Nephron (organoid): ENCODE data around the gene CUBN.

Experiments used
- H3K27ac Mint-ChIP-seq, 3 experiments: 2 replicates each; pipeline ENCODE4 v1.8.0; 2020; ENCODE audit warnings: mixed read lengths in 3 of 3, mild to moderate bottlenecking in 2 of 3, moderate library complexity in 1 of 3
- H3K27me3 Mint-ChIP-seq: 2 replicates; pipeline ENCODE4 v1.8.0; 2021; ENCODE audit warnings: low read depth, mild to moderate bottlenecking, moderate library complexity, mixed read lengths
- H3K36me3 Mint-ChIP-seq: 2 replicates; pipeline ENCODE4 v1.8.0; 2020; ENCODE audit warnings: low read depth, mixed read lengths
- H3K4me1 Mint-ChIP-seq: 2 replicates; pipeline ENCODE4 v1.8.0; 2020; ENCODE audit warnings: mixed read lengths
- H3K4me3 Mint-ChIP-seq, 3 experiments: 2 replicates each; pipeline ENCODE4 v1.8.0; 2020; ENCODE audit warnings: mild to moderate bottlenecking in 3 of 3, mixed read lengths in 3 of 3, moderate library complexity in 2 of 3
- H3K9me3 Mint-ChIP-seq: 2 replicates; pipeline ENCODE4 v1.8.0; 2020; ENCODE audit warnings: mixed read lengths
- TF ChIP-seq, protein P1 (sequence below), 3 experiments: fragments of 200-600 bp; sonication (generic); IDR thresholded peaks; one replicate each; pipeline ENCODE4 v1.5.0; 2021; ENCODE audit warnings: antibody characterized with exemption in 3 of 3; ENCODE audit not compliant: unreplicated experiment in 3 of 3

CUBN gene

DNA sequence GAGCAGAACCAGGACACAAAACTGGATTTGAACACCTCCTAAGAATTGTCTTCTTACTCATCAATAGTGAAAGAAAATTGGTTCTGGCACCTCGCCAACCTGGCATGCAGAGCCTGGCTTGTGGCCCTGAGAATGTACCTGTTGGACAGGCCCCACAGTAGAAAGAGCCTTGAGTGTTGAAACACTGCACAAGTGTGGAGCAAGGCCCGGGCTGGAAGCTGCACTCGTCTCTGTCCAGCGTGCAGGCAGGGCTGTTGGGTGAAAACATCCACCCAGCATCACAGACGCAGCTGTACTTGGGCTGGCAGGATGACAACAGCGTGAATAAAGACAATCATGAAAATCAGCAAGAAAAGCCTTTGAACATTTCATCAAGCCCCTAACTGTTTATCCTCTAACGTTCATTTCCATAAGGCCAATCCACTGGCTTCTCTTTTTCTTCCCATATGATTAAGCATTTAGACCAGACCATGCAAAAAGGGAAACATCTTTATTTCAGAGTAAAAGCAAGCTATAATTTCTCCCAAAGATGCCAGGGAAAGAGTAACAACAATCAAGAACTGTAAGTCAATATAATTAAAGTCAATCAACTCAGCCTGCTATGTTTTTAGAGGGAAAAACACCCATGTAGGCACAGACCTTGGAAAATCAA lies 15.6 kb downstream of the CUBN start:
- no peaks in the 10 kb centered on the region for H3K9me3 Mint-ChIP-seq
- H3K4me1 Mint-ChIP-seq = peaks cover 9% of the 10 kb centered on the region
- H3K4me3 Mint-ChIP-seq = no peak overlapping the region
- H3K27ac Mint-ChIP-seq = peak overlapping the region; percentile 9 to 50 (median 17)
- H3K36me3 Mint-ChIP-seq = peaks cover 4% of the 10 kb centered on the region
- H3K27me3 Mint-ChIP-seq = peaks cover 4% of the 10 kb centered on the region
- TF ChIP-seq, protein P1, sequence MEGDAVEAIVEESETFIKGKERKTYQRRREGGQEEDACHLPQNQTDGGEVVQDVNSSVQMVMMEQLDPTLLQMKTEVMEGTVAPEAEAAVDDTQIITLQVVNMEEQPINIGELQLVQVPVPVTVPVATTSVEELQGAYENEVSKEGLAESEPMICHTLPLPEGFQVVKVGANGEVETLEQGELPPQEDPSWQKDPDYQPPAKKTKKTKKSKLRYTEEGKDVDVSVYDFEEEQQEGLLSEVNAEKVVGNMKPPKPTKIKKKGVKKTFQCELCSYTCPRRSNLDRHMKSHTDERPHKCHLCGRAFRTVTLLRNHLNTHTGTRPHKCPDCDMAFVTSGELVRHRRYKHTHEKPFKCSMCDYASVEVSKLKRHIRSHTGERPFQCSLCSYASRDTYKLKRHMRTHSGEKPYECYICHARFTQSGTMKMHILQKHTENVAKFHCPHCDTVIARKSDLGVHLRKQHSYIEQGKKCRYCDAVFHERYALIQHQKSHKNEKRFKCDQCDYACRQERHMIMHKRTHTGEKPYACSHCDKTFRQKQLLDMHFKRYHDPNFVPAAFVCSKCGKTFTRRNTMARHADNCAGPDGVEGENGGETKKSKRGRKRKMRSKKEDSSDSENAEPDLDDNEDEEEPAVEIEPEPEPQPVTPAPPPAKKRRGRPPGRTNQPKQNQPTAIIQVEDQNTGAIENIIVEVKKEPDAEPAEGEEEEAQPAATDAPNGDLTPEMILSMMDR (IDR thresholded peaks at IDR 0.05; ENCODE audit: unreplicated experiment in 3 of 3) = no peak

DNA sequence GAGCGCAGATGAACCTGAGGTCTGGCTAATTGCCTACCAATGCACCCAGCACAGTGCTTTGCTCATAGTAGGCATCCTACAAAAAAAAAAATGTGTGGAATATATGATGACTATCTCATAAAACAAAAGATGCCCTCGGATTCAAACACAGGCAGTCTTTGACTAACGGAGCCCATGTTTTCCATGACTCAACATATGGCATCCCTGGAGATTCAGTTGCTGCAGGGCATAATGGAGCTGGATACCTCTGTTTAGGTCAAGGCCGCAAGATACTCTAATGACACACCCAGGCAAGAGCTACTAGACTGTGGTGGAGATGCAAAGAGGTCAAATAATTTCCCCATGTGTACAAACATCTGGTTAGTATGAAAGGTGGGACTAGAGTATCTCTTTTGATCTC lies 16.3 kb downstream of the CUBN start:
- peaks cover 9% of the 10 kb centered on the region for H3K4me1 Mint-ChIP-seq
- no peaks in the 10 kb centered on the region for H3K9me3 Mint-ChIP-seq
- H3K36me3 Mint-ChIP-seq = peaks cover 4% of the 10 kb centered on the region
- H3K4me3 Mint-ChIP-seq = no peak overlapping the region
- H3K27ac Mint-ChIP-seq = peak overlapping the region in 1 of 3 experiments; percentile 17
- TF ChIP-seq, protein P1 (IDR thresholded peaks at IDR 0.05; ENCODE audit: unreplicated experiment in 3 of 3) = no peak
- H3K27me3 Mint-ChIP-seq = peaks cover 4% of the 10 kb centered on the region

DNA sequence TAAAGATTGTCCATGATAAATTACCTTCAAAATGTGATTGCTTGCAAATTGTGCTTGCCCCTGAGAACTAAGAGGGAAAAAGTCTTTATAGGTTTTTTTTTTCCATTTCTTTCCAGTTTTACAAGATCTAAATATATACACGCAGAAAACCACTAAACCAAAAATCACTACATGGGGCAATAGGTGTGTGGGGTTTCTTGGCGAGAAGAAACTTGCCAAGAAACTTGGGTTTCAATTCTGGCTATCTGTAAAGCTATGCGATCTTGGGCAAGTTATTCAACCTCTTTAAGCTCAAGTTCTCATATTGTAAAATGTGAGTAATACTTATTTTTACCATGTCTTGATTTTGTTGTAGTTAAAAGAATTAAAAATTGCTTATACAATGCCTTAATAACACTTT lies 17.0 kb downstream of the CUBN start:
- H3K27me3 Mint-ChIP-seq = peaks cover 4% of the 10 kb centered on the region
- no peak overlapping the region for H3K27ac Mint-ChIP-seq
- H3K4me3 Mint-ChIP-seq = no peak overlapping the region
- TF ChIP-seq, protein P1 (IDR thresholded peaks at IDR 0.05; ENCODE audit: unreplicated experiment in 3 of 3) = no peak
- H3K36me3 Mint-ChIP-seq = peaks cover 4% of the 10 kb centered on the region
- H3K9me3 Mint-ChIP-seq = no peaks in the 10 kb centered on the region
- peaks cover 9% of the 10 kb centered on the region for H3K4me1 Mint-ChIP-seq

DNA sequence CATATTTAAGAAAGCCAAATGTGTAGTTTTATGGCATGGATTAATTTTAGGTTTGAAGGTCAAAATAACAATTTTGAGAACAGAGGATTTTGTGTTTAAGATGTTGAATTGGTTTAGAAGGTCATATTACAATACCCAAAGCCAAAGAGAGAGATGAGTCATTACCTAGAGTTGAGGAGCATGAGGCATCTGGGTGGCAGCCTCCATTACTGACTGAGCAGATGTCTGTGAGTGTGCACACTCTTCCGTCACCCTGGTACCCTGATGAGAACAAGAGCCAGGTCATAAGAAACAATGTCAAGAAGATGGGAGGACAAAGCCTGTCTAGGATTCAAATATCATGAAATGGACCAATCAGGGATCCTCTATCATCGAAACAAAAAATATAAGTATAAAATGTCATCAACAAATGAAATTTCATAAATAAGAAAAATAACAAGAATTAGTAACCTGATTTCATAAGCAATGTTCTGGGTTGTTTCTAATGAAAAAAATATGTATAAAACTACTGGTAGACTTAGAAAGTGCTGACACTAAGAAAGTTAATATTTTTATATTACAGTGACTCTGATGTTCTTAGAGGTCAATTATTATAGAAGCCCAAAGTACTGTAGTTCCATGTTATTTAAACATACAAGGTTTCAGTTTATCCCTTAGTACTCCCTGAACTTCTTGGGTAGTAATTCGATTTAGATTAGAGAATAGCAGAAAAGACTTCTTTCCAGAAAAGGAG lies 20.0 kb downstream of the CUBN start:
- Mint-ChIP-seq H3K9me3 (no peaks in the 10 kb centered on the region), H3K4me3 (no peak overlapping the region), H3K27ac (no peak overlapping the region), H3K4me1 (peaks cover 9% of the 10 kb centered on the region), H3K27me3 (no peaks in the 10 kb centered on the region), H3K36me3 (peaks cover 4% of the 10 kb centered on the region)
- TF ChIP-seq, protein P1 (IDR thresholded peaks at IDR 0.05; ENCODE audit: unreplicated experiment in 3 of 3) = no peak

DNA sequence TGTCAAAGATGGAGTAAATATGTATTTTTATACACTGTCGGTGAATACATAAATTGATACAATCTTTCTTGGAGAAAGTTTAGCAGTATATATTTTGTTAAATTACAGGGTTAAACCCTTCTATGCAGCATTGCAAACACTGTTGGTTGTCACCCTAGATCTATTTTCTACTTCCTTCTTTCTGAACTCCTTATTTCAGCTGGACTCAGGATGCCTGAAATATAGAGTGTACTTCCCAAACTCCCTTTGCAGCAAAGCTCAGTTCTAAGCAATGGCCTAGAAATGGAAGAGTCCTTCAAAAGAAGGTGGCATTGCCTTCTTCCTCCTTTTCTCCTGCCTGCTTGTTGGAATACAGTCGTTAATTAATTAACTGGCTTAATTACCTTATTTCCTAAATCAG lies 20.6 kb downstream of the CUBN start:
- peaks cover 4% of the 10 kb centered on the region for H3K36me3 Mint-ChIP-seq
- peaks cover 4% of the 10 kb centered on the region for H3K4me1 Mint-ChIP-seq
- no peak overlapping the region for H3K4me3 Mint-ChIP-seq
- TF ChIP-seq, protein P1 (IDR thresholded peaks at IDR 0.05; ENCODE audit: unreplicated experiment in 3 of 3) = no peak
- no peaks in the 10 kb centered on the region for H3K27me3 Mint-ChIP-seq
- no peaks in the 10 kb centered on the region for H3K9me3 Mint-ChIP-seq
- no peak overlapping the region for H3K27ac Mint-ChIP-seq

DNA sequence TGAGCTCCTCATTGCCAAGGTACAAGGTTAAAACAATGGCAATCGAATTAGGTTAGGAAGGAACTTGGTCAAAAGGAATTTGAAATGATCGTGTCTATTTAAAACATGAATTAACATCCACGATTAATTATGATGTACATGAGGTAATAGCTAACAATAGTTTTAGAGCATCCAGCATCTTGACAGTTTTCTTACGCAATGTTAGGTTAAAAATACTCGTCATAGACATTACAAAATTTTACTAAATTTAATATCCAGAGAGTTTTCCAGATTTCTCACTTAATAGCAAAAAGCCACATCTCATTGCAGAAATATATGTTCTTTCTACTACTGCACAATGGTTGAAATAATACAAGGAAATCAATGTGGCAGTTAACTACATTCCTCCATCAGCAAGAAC lies 22.6 kb downstream of the CUBN start:
- Mint-ChIP-seq H3K27ac (no peak overlapping the region), H3K4me1 (no peaks in the 10 kb centered on the region), H3K4me3 (no peak overlapping the region), H3K36me3 (peaks cover 4% of the 10 kb centered on the region), H3K9me3 (no peaks in the 10 kb centered on the region), H3K27me3 (no peaks in the 10 kb centered on the region)
- TF ChIP-seq, protein P1 (IDR thresholded peaks at IDR 0.05; ENCODE audit: unreplicated experiment in 3 of 3) = no peak
